GM23338 (cell line): ENCODE measurements around the gene SNX11. TPM values are rescaled to one million over a fixed set of nuclear protein-coding genes. Genes with fewer than 3 reads are reported as not detected.

ENCODE experiments used
- ATAC-seq: fragments of 200-7000 bp; cut with Tn5 transposase; 3 replicates; pipeline ENCODE4 v1.9.1; 2020
- DNase-seq: peaks from one replicate; pipeline ENCODE4 v3.0.0-alpha.2; 2015; ENCODE audit warnings: low spot score
- H2AFZ ChIP-seq: fragments of 200-600 bp; sonication (generic); 2 replicates; pipeline ENCODE4 v1.8.0; 2016; ENCODE audit warnings: antibody characterized with exemption, mild to moderate bottlenecking, moderate library complexity
- H3F3A ChIP-seq: fragments of 200-600 bp; sonication (generic); replicated peaks from 2 replicates; pipeline ENCODE4 v1.8.0; 2017; ENCODE audit warnings: antibody characterized with exemption, mixed run types, low read depth
- H3K27ac ChIP-seq: fragments of 200-600 bp; sonication (generic); 2 replicates; pipeline ENCODE4 v1.6.1; 2016; ENCODE audit warnings: low read depth
- H3K27me3 ChIP-seq: fragments of 200-600 bp; sonication (generic); 2 replicates; pipeline ENCODE4 v1.8.0; 2016; ENCODE audit warnings: mild to moderate bottlenecking, mixed run types, moderate library complexity; ENCODE audit not compliant: insufficient read depth
- H3K36me3 ChIP-seq: fragments of 200-600 bp; sonication (generic); 2 replicates; pipeline ENCODE4 v1.8.0; 2016; ENCODE audit warnings: mild to moderate bottlenecking; ENCODE audit not compliant: insufficient read depth
- H3K4me1 ChIP-seq: fragments of 200-600 bp; sonication (generic); 2 replicates; pipeline ENCODE4 v1.8.0; 2016; ENCODE audit warnings: mild to moderate bottlenecking, moderate library complexity; ENCODE audit not compliant: insufficient read depth
- H3K4me2 ChIP-seq: fragments of 200-600 bp; sonication (generic); 2 replicates; pipeline ENCODE4 v1.7.1; 2017; ENCODE audit warnings: mixed run types
- H3K4me3 ChIP-seq: fragments of 200-600 bp; sonication (generic); 2 replicates; pipeline ENCODE4 v1.6.1; 2016; ENCODE audit warnings: mixed run types
- H3K79me2 ChIP-seq: fragments of 200-600 bp; sonication (generic); replicated peaks from 2 replicates; pipeline ENCODE4 v1.8.0; 2017; ENCODE audit warnings: mild to moderate bottlenecking; ENCODE audit not compliant: insufficient read depth
- H3K9me2 ChIP-seq: fragments of 200-600 bp; sonication (generic); 2 replicates; pipeline ENCODE4 v1.8.0; 2017; ENCODE audit not compliant: insufficient read depth
- H4K20me1 ChIP-seq: fragments of 200-600 bp; sonication (generic); replicated peaks from 2 replicates; pipeline ENCODE4 v1.8.0; 2017; ENCODE audit warnings: mild to moderate bottlenecking; ENCODE audit not compliant: insufficient read depth
- H3K27ac Mint-ChIP-seq: 2 replicates; pipeline ENCODE4 v1.8.0; 2020; ENCODE audit warnings: inconsistent platforms, mild to moderate bottlenecking, moderate library complexity, mixed read lengths
- H3K27me3 Mint-ChIP-seq: 3 replicates; pipeline ENCODE4 v1.8.0; 2022; ENCODE audit warnings: low read depth, mild to moderate bottlenecking, moderate library complexity, mixed read lengths, inconsistent platforms; ENCODE audit not compliant: insufficient read depth, poor library complexity
- H3K36me3 Mint-ChIP-seq: 3 replicates; pipeline ENCODE4 v1.8.0; 2021; ENCODE audit warnings: low read depth, mild to moderate bottlenecking, inconsistent platforms, moderate library complexity, mixed read lengths
- H3K4me1 Mint-ChIP-seq: 3 replicates; pipeline ENCODE4 v1.8.0; 2020; ENCODE audit warnings: mild to moderate bottlenecking, inconsistent platforms, mixed read lengths
- H3K4me3 Mint-ChIP-seq: 3 replicates; pipeline ENCODE4 v1.8.0; 2021; ENCODE audit warnings: moderate library complexity, mild to moderate bottlenecking, inconsistent platforms, mixed read lengths
- H3K9me3 Mint-ChIP-seq: 3 replicates; pipeline ENCODE4 v1.8.0; 2020; ENCODE audit warnings: moderate library complexity, mild to moderate bottlenecking, inconsistent platforms, mixed read lengths
- CREB1 ChIP-seq: fragments of 250-450 bp; sonication (Bioruptor Pico); IDR thresholded peaks from 2 replicates; pipeline ENCODE4 v1.5.0; 2020; ENCODE audit warnings: low read depth, mild to moderate bottlenecking, moderate library complexity
- CTCF ChIP-seq, 2 experiments: fragments of 200-600 bp in 1 of 2; sonication (generic) in 1 of 2; conservative IDR thresholded peaks; 2 replicates each; pipeline versions ENCODE4 v1.5.1 to v1.6.1; 2016 to 2017; ENCODE audit warnings: antibody characterized with exemption in 2 of 2, low read depth in 2 of 2, mild to moderate bottlenecking in 2 of 2, moderate library complexity in 1 of 2
- EZH2 ChIP-seq: fragments of 200-600 bp; sonication (generic); IDR thresholded peaks from one replicate; pipeline ENCODE4 v1.8.0; 2017; ENCODE audit warnings: antibody characterized with exemption, mild to moderate bottlenecking, low read depth; ENCODE audit not compliant: unreplicated experiment
- POLR2AphosphoS5 ChIP-seq: IDR thresholded peaks from 2 replicates; pipeline ENCODE4 v1.6.1; 2016; ENCODE audit warnings: antibody characterized with exemption, low read depth
- polyA plus RNA-seq: library from polyadenylated mRNA; unstranded; fragments of >200 nt; fragmentation: Nextera tagmentation; extraction: Ambion mirVana; gene quantifications from 2 replicates; pipeline ENCODE4 v1.2.1, GENCODE V29; 2016
- total RNA-seq: library from RNA; depleted of rRNA; stranded (reverse); fragments of >200 nt; shearing (Covaris generic); gene quantifications from 2 replicates; pipeline ENCODE4 v1.2.3, GENCODE V29; 2014

The SNX11 gene
- total and polyA plus RNA-seq, 2 experiments from 2014 or later: 7.9 to 16.3 TPM

- Mint-ChIP-seq H3K27me3 (peaks cover 8% of the 10 kb centered on the region), H3K27ac (no peak overlapping the region; the same call in 1 of the 2 replicates), H3K4me1 (peaks cover 10% of the 10 kb centered on the region; the same call in 2 of the 3 replicates), H3K9me3 (no peaks in the 10 kb centered on the region), H3K36me3 (no peaks in the 10 kb centered on the region), H3K4me3 (no peak overlapping the region)
- Histone ChIP-seq H3K4me2 (no peak overlapping the region), H3K27ac (no peak overlapping the region), H4K20me1 (no peaks in the 10 kb centered on the region), H3K4me1 (peaks cover 10% of the 10 kb centered on the region), H2AFZ (peak overlapping the region; percentile 83; the same call in 1 of the 2 replicates), H3K4me3 (no peak overlapping the region), H3K27me3 (no peaks in the 10 kb centered on the region), H3F3A (no peaks in the 10 kb centered on the region), H3K9me2 (no peaks in the 10 kb centered on the region), H3K79me2 (no peaks in the 10 kb centered on the region), H3K36me3 (no peaks in the 10 kb centered on the region)
- peak; percentile 96 for DNase-seq
- TF ChIP-seq POLR2AphosphoS5 (no peak), EZH2 (no peak), CTCF (conservative IDR thresholded peaks at IDR 0.05; ENCODE audit: low read depth in 2 of 2) (peak; percentile 93 to 99)
- peak; percentile 97 for ATAC-seq
These were observed 23.8 kb downstream of the SNX11 start for GRCh38 chr17:48131216-48131824.

- Histone ChIP-seq H3K4me1 (peaks cover 10% of the 10 kb centered on the region), H3K9me2 (no peaks in the 10 kb centered on the region), H3K79me2 (no peaks in the 10 kb centered on the region), H3K4me2 (no peak overlapping the region), H3K4me3 (no peak overlapping the region), H3K36me3 (no peaks in the 10 kb centered on the region), H4K20me1 (no peaks in the 10 kb centered on the region), H2AFZ (no peak overlapping the region), H3K27me3 (no peaks in the 10 kb centered on the region), H3K27ac (no peak overlapping the region), H3F3A (no peaks in the 10 kb centered on the region)
- H3K4me1 Mint-ChIP-seq: peaks cover 10% of the 10 kb centered on the region; the same call in 2 of the 3 replicates
- TF ChIP-seq EZH2 (no peak), CREB1 (CRISPR knock-in tag) (no peak), CTCF (conservative IDR thresholded peaks at IDR 0.05; ENCODE audit: low read depth in 2 of 2) (no peak)
- H3K27me3 Mint-ChIP-seq: peaks cover 8% of the 10 kb centered on the region
- no peaks in the 10 kb centered on the region for H3K36me3 Mint-ChIP-seq
- no peak for ATAC-seq
- H3K27ac Mint-ChIP-seq: no peak overlapping the region
- no peaks in the 10 kb centered on the region for H3K9me3 Mint-ChIP-seq
- H3K4me3 Mint-ChIP-seq: no peak overlapping the region
- no peak for DNase-seq
These were observed 24.8 kb downstream of the SNX11 start for GRCh38 chr17:48132385-48132784.
